ENCODE results near the gene ADAMTS2. TPM values are rescaled to one million over a fixed set of nuclear protein-coding genes. Genes with fewer than 3 reads are reported as not detected.

ADAMTS2 gene
- total and polyA plus RNA-seq, 2 of the 4 experiments (the other 2 are of a cell fraction), result 19.0 to 58.8 TPM

DNA sequence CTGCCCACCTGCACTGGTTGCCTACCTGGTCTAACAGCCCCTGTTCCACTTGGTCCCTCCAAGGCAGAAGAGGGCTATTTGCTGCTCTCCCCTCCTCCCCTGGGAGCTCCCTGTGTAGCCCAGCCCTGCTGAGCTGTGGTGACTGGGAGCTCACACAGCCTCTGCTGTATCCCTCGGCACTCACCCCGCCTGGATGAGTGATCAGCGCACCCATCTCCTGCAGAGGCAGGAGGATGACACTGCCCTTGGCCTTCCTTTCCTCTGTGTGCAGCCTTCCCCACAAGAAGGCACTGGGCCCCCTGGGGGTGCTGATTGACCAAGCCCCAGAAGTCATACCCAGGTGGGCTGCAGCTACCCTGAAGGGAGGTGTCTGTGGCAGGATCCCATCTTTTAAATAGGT lies 134.2 kb downstream of the ADAMTS2 start:
- H2BK5ac ChIP-seq (ENCODE audit: low read depth, low read length, poor library complexity, severe bottlenecking), result no peak overlapping the region
- intact Hi-C loops (cut with micrococcal nuclease) (loop anchor here (5.0 kb wide), 1 partner anchor 131 kb away; no protein-coding TSS in a partner anchor), in situ Hi-C loops (cut with MboI; ENCODE audit: low sequenced_read_pairs) (no loop called here), dilution Hi-C loops (cut with HindIII; ENCODE audit: low sequenced_read_pairs, unreplicated experiment) (no loop called here)
- 100% methylated on average over 2 of the region's 3 CpGs; no CpG with 5 or more reads in 1 of the 2 experiments for WGBS, 2 experiments (ENCODE audit: extremely low coverage in 2 of 2, insufficient read length in 1 of 2)
- no peak overlapping the region for H2AFZ ChIP-seq (replicated peaks; ENCODE audit: low read length, poor library complexity)
- POLR2A ChIA-PET (ENCODE audit: unreplicated experiment), result interaction anchor here (0.5 kb wide), 1 partner anchor 63 kb away, joined by 8 read pairs; no protein-coding TSS in a partner anchor
- H3K4ac ChIP-seq (ENCODE audit: low read depth, low read length), result no peak overlapping the region
- H3K23ac ChIP-seq (ENCODE audit: low read depth, low read length), result no peak overlapping the region
- H4K5ac ChIP-seq (ENCODE audit: low read depth, low read length), result no peak overlapping the region
- no peak overlapping the region for H3K14ac ChIP-seq (replicated peaks; ENCODE audit: low read depth, low read length)
- H2AK9ac ChIP-seq (replicated peaks; ENCODE audit: low read depth, low read length, poor library complexity), result peak overlapping the region; percentile 82
- H2BK15ac ChIP-seq (ENCODE audit: low read depth, low read length), result no peak overlapping the region
- H3K79me1 ChIP-seq (ENCODE audit: low read depth in 1 of 2, low read length in 2 of 2), result peaks cover 9 to 48% of the 10 kb centered on the region in 2 experiments
- no peak overlapping the region for H3K18ac ChIP-seq (ENCODE audit: low read depth, low read length)
- no peak overlapping the region for H2BK20ac ChIP-seq (ENCODE audit: low read depth, low read length)
- H3K9me1 ChIP-seq (ENCODE audit: insufficient read depth, low read length), result peaks cover 9% of the 10 kb centered on the region
- no peak overlapping the region for H3K4me2 ChIP-seq (ENCODE audit: low read depth, low read length)
- H4K91ac ChIP-seq (ENCODE audit: insufficient read depth, low read depth, low read length), result no peak overlapping the region
- BruUV-seq (replicated peaks), result no TSS peak
- H3K27me3 ChIP-seq (ENCODE audit: control insufficient read depth, insufficient read depth, low read length), result no peaks in the 10 kb centered on the region
- H3K36me3 ChIP-seq (ENCODE audit: control insufficient read depth, insufficient read depth, low read length), result no peaks in the 10 kb centered on the region
- no peak overlapping the region for H3K9ac ChIP-seq (ENCODE audit: low read depth, low read length)
- ATAC-seq (ENCODE audit: low read depth) (peak; percentile 30; the same call in 1 of the 2 replicates), DNase-seq (peak; percentile 29)
- no peak overlapping the region for H3K4me3 ChIP-seq (ENCODE audit: insufficient read depth, low read depth, low read length)
- no peak overlapping the region for H2BK120ac ChIP-seq (ENCODE audit: low read depth, low read length)
- H2AK5ac ChIP-seq (ENCODE audit: low read depth, low read length), result no peak overlapping the region
- CTCF ChIA-PET, result no interaction called here
- H3K9me3 ChIP-seq (ENCODE audit: control insufficient read depth, insufficient read depth, low read length), result no peaks in the 10 kb centered on the region
- no peak overlapping the region for H3K27ac ChIP-seq (ENCODE audit: insufficient read depth, low read length)
- no peak overlapping the region for H3K56ac ChIP-seq (ENCODE audit: extremely low read depth, insufficient read depth, low read length)
- no peak overlapping the region for H4K8ac ChIP-seq (ENCODE audit: low read depth in 2 of 2, low read length in 2 of 2)
- H4K20me1 ChIP-seq (ENCODE audit: insufficient read depth, low read length), result peaks cover 12% of the 10 kb centered on the region; the same call in 1 of the 2 replicates
- peaks cover 13% of the 10 kb centered on the region for H3K4me1 ChIP-seq (ENCODE audit: control insufficient read depth, insufficient read depth, low read length)
- no peak for TF ChIP-seq CEBPB (IDR thresholded peaks at IDR 0.05; ENCODE audit: low read depth, low read length)
- no peak for TF ChIP-seq POLR2A (IDR thresholded peaks at IDR 0.05; ENCODE audit: low read depth, low read length)
- no peak for TF ChIP-seq MAZ (IDR thresholded peaks at IDR 0.05; ENCODE audit: borderline replicate concordance, low read depth, low read length)
- no peak for TF ChIP-seq BHLHE40 (IDR thresholded peaks at IDR 0.05; ENCODE audit: low read depth, low read length)
- TF ChIP-seq FOS (IDR thresholded peaks at IDR 0.05; ENCODE audit: low read depth, low read length), result no peak
- TF ChIP-seq, protein P1, sequence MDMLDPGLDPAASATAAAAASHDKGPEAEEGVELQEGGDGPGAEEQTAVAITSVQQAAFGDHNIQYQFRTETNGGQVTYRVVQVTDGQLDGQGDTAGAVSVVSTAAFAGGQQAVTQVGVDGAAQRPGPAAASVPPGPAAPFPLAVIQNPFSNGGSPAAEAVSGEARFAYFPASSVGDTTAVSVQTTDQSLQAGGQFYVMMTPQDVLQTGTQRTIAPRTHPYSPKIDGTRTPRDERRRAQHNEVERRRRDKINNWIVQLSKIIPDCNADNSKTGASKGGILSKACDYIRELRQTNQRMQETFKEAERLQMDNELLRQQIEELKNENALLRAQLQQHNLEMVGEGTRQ (IDR thresholded peaks at IDR 0.05; ENCODE audit: low read depth, low read length), result no peak
- no peak for TF ChIP-seq RAD21 (IDR thresholded peaks at IDR 0.05; ENCODE audit: low read length)
- no peak for TF ChIP-seq MAFK (IDR thresholded peaks at IDR 0.05; ENCODE audit: low read depth, low read length)
- TF ChIP-seq SMC3 (IDR thresholded peaks at IDR 0.05; ENCODE audit: low read depth, low read length), result no peak
- TF ChIP-seq, protein P2, sequence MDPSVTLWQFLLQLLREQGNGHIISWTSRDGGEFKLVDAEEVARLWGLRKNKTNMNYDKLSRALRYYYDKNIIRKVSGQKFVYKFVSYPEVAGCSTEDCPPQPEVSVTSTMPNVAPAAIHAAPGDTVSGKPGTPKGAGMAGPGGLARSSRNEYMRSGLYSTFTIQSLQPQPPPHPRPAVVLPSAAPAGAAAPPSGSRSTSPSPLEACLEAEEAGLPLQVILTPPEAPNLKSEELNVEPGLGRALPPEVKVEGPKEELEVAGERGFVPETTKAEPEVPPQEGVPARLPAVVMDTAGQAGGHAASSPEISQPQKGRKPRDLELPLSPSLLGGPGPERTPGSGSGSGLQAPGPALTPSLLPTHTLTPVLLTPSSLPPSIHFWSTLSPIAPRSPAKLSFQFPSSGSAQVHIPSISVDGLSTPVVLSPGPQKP (IDR thresholded peaks at IDR 0.05; ENCODE audit: borderline replicate concordance, low read depth, low read length), result no peak
- no peak for TF ChIP-seq RCOR1 (IDR thresholded peaks at IDR 0.05; ENCODE audit: insufficient replicate concordance, low read length)
- TF ChIP-seq, protein P3, sequence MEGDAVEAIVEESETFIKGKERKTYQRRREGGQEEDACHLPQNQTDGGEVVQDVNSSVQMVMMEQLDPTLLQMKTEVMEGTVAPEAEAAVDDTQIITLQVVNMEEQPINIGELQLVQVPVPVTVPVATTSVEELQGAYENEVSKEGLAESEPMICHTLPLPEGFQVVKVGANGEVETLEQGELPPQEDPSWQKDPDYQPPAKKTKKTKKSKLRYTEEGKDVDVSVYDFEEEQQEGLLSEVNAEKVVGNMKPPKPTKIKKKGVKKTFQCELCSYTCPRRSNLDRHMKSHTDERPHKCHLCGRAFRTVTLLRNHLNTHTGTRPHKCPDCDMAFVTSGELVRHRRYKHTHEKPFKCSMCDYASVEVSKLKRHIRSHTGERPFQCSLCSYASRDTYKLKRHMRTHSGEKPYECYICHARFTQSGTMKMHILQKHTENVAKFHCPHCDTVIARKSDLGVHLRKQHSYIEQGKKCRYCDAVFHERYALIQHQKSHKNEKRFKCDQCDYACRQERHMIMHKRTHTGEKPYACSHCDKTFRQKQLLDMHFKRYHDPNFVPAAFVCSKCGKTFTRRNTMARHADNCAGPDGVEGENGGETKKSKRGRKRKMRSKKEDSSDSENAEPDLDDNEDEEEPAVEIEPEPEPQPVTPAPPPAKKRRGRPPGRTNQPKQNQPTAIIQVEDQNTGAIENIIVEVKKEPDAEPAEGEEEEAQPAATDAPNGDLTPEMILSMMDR (conservative IDR thresholded peaks at IDR 0.05; ENCODE audit: low read depth, low read length), result no peak
- no peak for TF ChIP-seq RFX5 (IDR thresholded peaks at IDR 0.05; ENCODE audit: low read depth, low read length)
- no peak for TF ChIP-seq CHD1 (IDR thresholded peaks at IDR 0.05; ENCODE audit: low read depth, low read length)
